Effector memory CD4-positive, alpha-beta T cell (primary cell): ENCODE measurements around the gene SOX1.

Source experiments
- DNase-seq, 3 donors: peaks; one replicate each; pipeline ENCODE4 v3.0.0-alpha.2; 2020
- H3K27ac ChIP-seq: 2 replicates; pipeline ENCODE4 v1.7.0; 2013; ENCODE audit warnings: mild to moderate bottlenecking, low read length, moderate library complexity; ENCODE audit not compliant: insufficient read depth, poor library complexity, severe bottlenecking
- H3K27me3 ChIP-seq: replicated peaks from 2 replicates; pipeline ENCODE4 v1.7.0; 2013; ENCODE audit warnings: mild to moderate bottlenecking, low read length; ENCODE audit not compliant: insufficient read depth, control insufficient read depth, poor library complexity, severe bottlenecking
- H3K36me3 ChIP-seq: 2 replicates; pipeline ENCODE4 v1.7.0; 2013; ENCODE audit warnings: mild to moderate bottlenecking, low read length, moderate library complexity; ENCODE audit not compliant: control insufficient read depth, insufficient read depth
- H3K4me1 ChIP-seq: 2 replicates; pipeline ENCODE4 v1.7.0; 2013; ENCODE audit warnings: low read length, mild to moderate bottlenecking; ENCODE audit not compliant: control insufficient read depth, insufficient read depth, poor library complexity, severe bottlenecking
- H3K4me3 ChIP-seq: 2 replicates; pipeline ENCODE4 v1.7.0; 2013; ENCODE audit warnings: low read length, low read depth, mild to moderate bottlenecking; ENCODE audit not compliant: insufficient read depth, poor library complexity, severe bottlenecking
- H3K9me3 ChIP-seq: 2 replicates; pipeline ENCODE4 v1.7.0; 2013; ENCODE audit warnings: mild to moderate bottlenecking, low read length, moderate library complexity; ENCODE audit not compliant: control insufficient read depth

Gene SOX1

GRCh38 chr13:112092453-112092852 is 25.5 kb downstream of the SOX1 start:
- DNase-seq = no peak
- Histone ChIP-seq H3K36me3 (no peaks in the 10 kb centered on the region), H3K27ac (no peak overlapping the region), H3K9me3 (no peaks in the 10 kb centered on the region), H3K27me3 (no peaks in the 10 kb centered on the region), H3K4me1 (no peaks in the 10 kb centered on the region), H3K4me3 (no peak overlapping the region)

- Histone ChIP-seq H3K27me3 (no peaks in the 10 kb centered on the region), H3K36me3 (no peaks in the 10 kb centered on the region), H3K4me3 (no peak overlapping the region), H3K27ac (no peak overlapping the region), H3K4me1 (no peaks in the 10 kb centered on the region), H3K9me3 (no peaks in the 10 kb centered on the region)
- DNase-seq = no peak
Measured at GRCh38 chr13:112095354-112095753, 28.4 kb downstream of the SOX1 start.

DNA sequence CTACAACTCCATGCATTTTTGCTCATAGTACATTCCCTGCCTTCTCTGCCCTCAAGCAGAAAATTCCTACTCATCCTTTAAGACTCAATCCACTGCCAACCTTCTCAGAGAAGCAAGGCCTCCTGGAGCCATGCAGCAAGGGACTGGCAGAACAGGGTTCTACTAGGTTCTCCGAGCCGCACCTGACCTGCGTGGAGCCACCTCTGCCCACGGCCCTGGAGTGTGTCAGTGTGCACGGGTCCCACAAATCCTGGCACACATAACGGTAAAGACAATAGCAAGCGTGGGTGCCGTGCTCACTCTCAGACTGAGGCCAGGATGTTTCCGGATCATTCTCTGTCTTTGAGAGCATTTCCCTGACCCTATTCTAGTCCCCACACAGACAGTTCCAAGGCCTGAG is 30.0 kb downstream of the SOX1 start:
- Histone ChIP-seq H3K27ac (no peak overlapping the region), H3K36me3 (no peaks in the 10 kb centered on the region), H3K4me3 (no peak overlapping the region), H3K9me3 (no peaks in the 10 kb centered on the region), H3K27me3 (no peaks in the 10 kb centered on the region), H3K4me1 (no peaks in the 10 kb centered on the region)
- DNase-seq = no peak

DNA sequence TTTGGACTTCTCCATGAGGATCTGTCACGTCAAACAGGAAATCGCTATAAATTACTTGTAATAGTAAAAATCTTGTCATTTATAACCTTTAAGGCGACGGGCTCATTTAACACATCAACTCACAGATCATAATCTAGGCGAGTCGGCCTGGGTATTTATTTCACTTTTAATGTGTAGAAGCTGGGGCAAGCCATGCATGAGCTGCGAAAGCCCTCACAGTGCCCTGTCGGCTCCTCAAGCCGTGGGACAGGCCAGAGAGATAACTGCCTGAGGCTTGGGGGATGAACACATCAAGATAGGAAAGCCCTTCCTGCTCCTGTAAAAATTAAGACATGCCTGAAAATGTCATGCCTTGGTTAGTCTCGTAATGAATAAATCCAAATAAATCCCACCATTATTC is 30.8 kb downstream of the SOX1 start:
- DNase-seq = no peak
- Histone ChIP-seq H3K9me3 (no peaks in the 10 kb centered on the region), H3K27me3 (peaks cover under 1% of the 10 kb centered on the region)

DNA sequence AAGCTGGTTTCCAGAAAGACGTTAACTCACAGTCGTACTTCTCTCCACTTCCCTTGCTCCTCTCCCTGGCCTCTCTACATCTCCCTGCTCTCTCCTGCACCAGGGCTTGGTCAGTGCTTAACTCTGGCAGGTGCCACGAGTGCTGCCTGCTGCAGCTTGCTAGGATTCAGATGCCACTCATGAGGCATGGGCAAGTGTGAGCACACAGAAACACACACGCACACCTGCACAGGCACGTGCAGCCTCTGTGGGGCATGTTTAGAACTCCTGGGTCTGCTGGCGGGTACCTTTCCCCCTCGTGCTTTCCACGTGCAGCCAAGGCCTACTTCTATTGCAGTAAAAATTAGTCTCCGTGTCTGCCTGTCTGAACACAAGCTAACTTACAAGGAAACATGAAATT is 31.8 kb downstream of the SOX1 start:
- H3K27ac ChIP-seq = no peak overlapping the region
- no peaks in the 10 kb centered on the region for H3K4me1 ChIP-seq
- H3K36me3 ChIP-seq = no peaks in the 10 kb centered on the region
- no peak overlapping the region for H3K4me3 ChIP-seq
- peaks cover 8% of the 10 kb centered on the region for H3K27me3 ChIP-seq
- no peak for DNase-seq
- H3K9me3 ChIP-seq = no peaks in the 10 kb centered on the region

More for the DNA sequence above, 30.8 kb downstream of the SOX1 start:
- Histone ChIP-seq H3K4me1 (no peaks in the 10 kb centered on the region), H3K4me3 (no peak overlapping the region), H3K27ac (no peak overlapping the region), H3K36me3 (no peaks in the 10 kb centered on the region)

DNA sequence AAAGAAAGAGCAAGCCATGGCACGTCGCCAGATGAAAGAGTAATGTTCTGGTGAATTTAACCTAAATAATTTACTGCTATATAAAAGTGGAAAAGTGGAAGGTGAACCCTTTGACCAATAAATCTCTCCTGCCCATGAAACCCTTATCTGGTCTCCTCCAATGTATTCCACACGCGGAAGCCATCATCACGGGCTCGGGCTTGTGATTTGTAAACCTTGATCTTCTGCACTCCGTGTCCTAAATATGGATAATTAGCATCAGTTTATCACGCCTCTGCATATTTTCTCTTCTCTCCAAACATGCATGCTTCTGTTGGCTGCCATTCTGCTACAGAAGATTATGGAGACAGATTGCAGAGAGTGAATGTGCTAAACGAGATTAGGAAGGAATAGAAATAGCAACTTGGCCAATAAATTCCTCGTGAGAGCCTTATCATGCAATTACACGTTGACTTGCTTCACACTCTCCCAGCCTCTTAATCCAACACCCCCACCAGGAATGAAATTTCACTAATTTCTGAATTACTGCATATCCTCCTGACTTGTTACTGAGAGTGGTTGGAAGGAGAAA is 34.5 kb downstream of the SOX1 start:
- H3K27ac ChIP-seq = no peak overlapping the region
- no peak for DNase-seq
- H3K36me3 ChIP-seq = no peaks in the 10 kb centered on the region
- H3K27me3 ChIP-seq = peaks cover 14% of the 10 kb centered on the region
- H3K4me3 ChIP-seq = no peak overlapping the region
- no peaks in the 10 kb centered on the region for H3K4me1 ChIP-seq
- no peaks in the 10 kb centered on the region for H3K9me3 ChIP-seq

GRCh38 chr13:112102243-112102642 is 35.3 kb downstream of the SOX1 start:
- no peaks in the 10 kb centered on the region for H3K9me3 ChIP-seq
- H3K4me1 ChIP-seq = no peaks in the 10 kb centered on the region
- H3K36me3 ChIP-seq = no peaks in the 10 kb centered on the region
- no peak overlapping the region for H3K27ac ChIP-seq
- DNase-seq = no peak
- no peak overlapping the region for H3K4me3 ChIP-seq
- peaks cover 17% of the 10 kb centered on the region for H3K27me3 ChIP-seq

- H3K27me3 ChIP-seq = peaks cover 17% of the 10 kb centered on the region
- H3K36me3 ChIP-seq = no peaks in the 10 kb centered on the region
- no peak overlapping the region for H3K27ac ChIP-seq
- no peak for DNase-seq
- no peaks in the 10 kb centered on the region for H3K4me1 ChIP-seq
- no peak overlapping the region for H3K4me3 ChIP-seq
- no peaks in the 10 kb centered on the region for H3K9me3 ChIP-seq
Measured at GRCh38 chr13:112103260-112103838, 36.4 kb downstream of the SOX1 start.

DNA sequence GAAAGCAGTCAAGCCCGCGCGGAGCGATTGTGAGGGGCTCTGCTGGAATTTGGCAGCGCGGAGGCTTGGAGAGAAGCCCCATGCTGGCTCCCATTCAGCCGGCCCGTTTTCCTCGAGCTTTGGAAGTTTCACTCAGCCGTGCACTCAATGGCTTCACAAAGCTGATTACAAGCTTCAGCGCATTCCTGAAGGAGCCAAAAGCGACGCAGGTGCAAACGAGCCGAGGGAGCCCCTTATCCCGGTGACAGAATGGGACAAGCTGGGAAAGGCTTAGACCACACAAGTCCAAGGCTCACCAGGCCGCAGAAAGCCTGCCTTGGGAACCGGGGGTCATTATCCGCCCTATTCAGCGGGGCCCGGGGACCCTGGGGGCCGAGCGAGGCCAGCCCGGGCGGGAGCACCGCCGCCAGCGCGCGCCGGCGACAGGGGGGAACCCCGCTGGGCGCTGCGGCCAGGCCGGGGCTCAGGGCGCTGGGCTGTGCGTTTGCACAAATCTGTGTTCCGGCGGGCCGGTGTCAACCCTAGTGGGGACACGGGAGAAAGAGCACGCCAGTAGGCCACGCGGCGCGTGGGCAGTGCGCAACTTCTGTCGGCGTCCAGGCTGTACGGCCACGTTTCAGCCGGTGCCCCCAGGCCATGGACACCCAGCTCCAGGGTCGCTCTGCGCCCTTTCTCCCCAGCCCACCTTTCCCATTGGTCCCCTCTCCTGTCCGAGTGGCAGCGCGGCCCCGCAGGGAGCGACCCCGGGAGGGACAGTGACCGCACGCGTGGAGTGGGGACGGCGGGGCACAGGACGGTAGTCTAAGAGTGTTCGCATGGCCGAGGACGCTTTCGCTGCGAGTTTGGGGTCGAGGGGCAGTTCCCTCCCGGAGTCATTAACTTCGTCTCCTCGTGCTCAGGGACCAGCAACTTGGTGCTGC is 37.3 kb downstream of the SOX1 start:
- Histone ChIP-seq H3K27ac (no peak overlapping the region), H3K9me3 (no peaks in the 10 kb centered on the region), H3K36me3 (no peaks in the 10 kb centered on the region), H3K27me3 (peaks cover 17% of the 10 kb centered on the region), H3K4me1 (no peaks in the 10 kb centered on the region), H3K4me3 (no peak overlapping the region)
- no peak for DNase-seq

- no peak for DNase-seq
- no peak overlapping the region for H3K27ac ChIP-seq
- no peaks in the 10 kb centered on the region for H3K9me3 ChIP-seq
- peaks cover 17% of the 10 kb centered on the region for H3K27me3 ChIP-seq
- no peaks in the 10 kb centered on the region for H3K36me3 ChIP-seq
- no peak overlapping the region for H3K4me3 ChIP-seq
- no peaks in the 10 kb centered on the region for H3K4me1 ChIP-seq
Measured at GRCh38 chr13:112104881-112105234, 37.9 kb downstream of the SOX1 start.
